Natural killer cell treated with Interleukin-12 subunit alpha and Interleukin-12 subunit beta and Interleukin-15 and Interleukin-18, amount 100 ng/mL, for 72 hours (primary cell): ENCODE results near the gene VOPP1. TPM values are rescaled to one million over a fixed set of nuclear protein-coding genes. Genes with fewer than 3 reads are reported as not detected.

Experiments used
- ATAC-seq, 2 donors: fragments of 150-1000 bp; cut with Tn5 transposase in 1 of 2; sonication (Bioruptor Pico), chemical (Tn5 transposase) in 1 of 2; 2 replicates each; pipeline ENCODE4 v1.10.0; 2021
- DNase-seq: peaks from one replicate; pipeline ENCODE4 v3.0.0; 2022; ENCODE audit warnings: low spot score
- H3K27ac Mint-ChIP-seq, 2 donors: 1 replicate in 1 of 2; 2 replicates in 1 of 2; pipeline ENCODE4 v1.8.0; 2022; ENCODE audit warnings: mixed read lengths in 2 of 2, mild to moderate bottlenecking in 1 of 2, moderate library complexity in 1 of 2
- H3K27me3 Mint-ChIP-seq, 2 donors: 1 replicate in 1 of 2; 2 replicates in 1 of 2; pipeline ENCODE4 v1.8.0; 2022; ENCODE audit warnings: mixed read lengths in 2 of 2
- H3K36me3 Mint-ChIP-seq: one replicate; pipeline ENCODE4 v1.8.0; 2022; ENCODE audit warnings: mixed read lengths
- H3K4me1 Mint-ChIP-seq, 2 donors: 1 replicate in 1 of 2; 2 replicates in 1 of 2; pipeline ENCODE4 v1.8.0; 2022; ENCODE audit warnings: low read depth in 2 of 2, mixed read lengths in 2 of 2, mild to moderate bottlenecking in 1 of 2
- H3K4me3 Mint-ChIP-seq: one replicate; pipeline ENCODE4 v1.8.0; 2022; ENCODE audit warnings: mixed read lengths
- H3K9me3 Mint-ChIP-seq: 2 replicates; pipeline ENCODE4 v1.8.0; 2022; ENCODE audit warnings: mixed read lengths
- total RNA-seq, 2 donors: library from RNA; stranded (reverse); gene quantifications; one replicate each; pipeline ENCODE4 v1.2.3, GENCODE V29; 2022

VOPP1 gene
- total RNA-seq, 2 donors from 2014 or later = 204 to 244 TPM

DNA sequence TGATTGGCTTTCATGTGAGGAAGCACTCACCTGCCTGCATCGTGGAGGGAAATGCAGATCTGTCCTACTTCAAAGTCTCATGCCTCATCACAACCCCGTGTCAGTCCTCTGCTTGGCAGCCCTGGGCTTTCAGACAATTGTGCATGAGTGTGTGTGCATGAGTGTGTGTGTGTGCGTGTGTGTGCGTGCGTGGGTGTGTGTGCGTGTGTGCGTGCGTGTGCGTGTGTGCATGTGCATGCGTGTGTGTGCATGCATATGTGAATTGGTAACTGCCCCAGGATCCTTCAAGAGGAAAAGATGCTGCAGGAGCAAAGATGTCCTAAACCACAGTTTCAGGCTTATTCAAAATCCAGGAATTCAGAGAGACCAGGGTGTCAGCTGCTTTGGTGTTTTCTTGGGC, 135.8 kb downstream of the VOPP1 start:
- H3K27ac Mint-ChIP-seq = peak overlapping the region in 1 of 2 donors; percentile 39
- H3K4me3 Mint-ChIP-seq = no peak overlapping the region
- DNase-seq (no peak), ATAC-seq (no peak)
- H3K36me3 Mint-ChIP-seq = no peaks in the 10 kb centered on the region
- H3K27me3 Mint-ChIP-seq = no peaks in the 10 kb centered on the region
- peaks cover 15 to 22% of the 10 kb centered on the region in 2 donors for H3K4me1 Mint-ChIP-seq
- no peaks in the 10 kb centered on the region for H3K9me3 Mint-ChIP-seq

DNA sequence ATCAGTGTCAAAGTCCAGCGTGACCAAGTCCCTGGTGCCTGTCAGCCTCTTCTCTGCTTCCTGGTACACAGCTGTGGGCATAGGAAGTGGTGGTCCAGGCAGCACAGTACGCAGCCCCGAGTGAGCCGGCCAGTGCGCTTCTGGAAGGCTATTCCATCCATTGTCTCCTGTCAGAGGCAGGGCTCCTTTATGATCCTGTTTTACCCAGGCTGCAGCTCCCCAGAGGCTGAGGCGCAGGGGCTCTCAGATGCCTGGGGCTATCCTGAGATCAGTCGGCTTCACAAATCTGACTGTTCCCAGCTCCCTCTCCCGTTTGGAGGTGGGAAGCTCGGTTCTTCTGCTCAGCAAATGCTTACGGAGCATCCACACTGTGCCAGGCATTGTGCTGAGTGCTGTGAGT, 136.8 kb downstream of the VOPP1 start:
- peak in 1 of 2 donors; percentile 8 for ATAC-seq

GRCh38 chr7:55432939-55433784, 139.1 kb downstream of the VOPP1 start:
- Mint-ChIP-seq H3K4me1 (peaks cover 12 to 15% of the 10 kb centered on the region in 2 donors), H3K4me3 (peak overlapping the region; percentile 61), H3K36me3 (no peaks in the 10 kb centered on the region), H3K9me3 (no peaks in the 10 kb centered on the region), H3K27me3 (no peaks in the 10 kb centered on the region), H3K27ac (peak overlapping the region; percentile 50 to 69)
- DNase-seq (no peak), ATAC-seq (peak in 1 of 2 donors; percentile 19)

More for the DNA sequence above, 136.8 kb downstream of the VOPP1 start:
- Mint-ChIP-seq H3K27me3 (no peaks in the 10 kb centered on the region), H3K9me3 (no peaks in the 10 kb centered on the region), H3K36me3 (no peaks in the 10 kb centered on the region), H3K4me1 (peaks cover 15 to 22% of the 10 kb centered on the region in 2 donors), H3K4me3 (no peak overlapping the region), H3K27ac (no peak overlapping the region)
- DNase-seq = no peak

- no peaks in the 10 kb centered on the region for H3K36me3 Mint-ChIP-seq
- H3K4me1 Mint-ChIP-seq = peaks cover 11 to 15% of the 10 kb centered on the region in 2 donors
Observed at GRCh38 chr7:55432506-55432905, 139.8 kb downstream of the VOPP1 start.

GRCh38 chr7:55431898-55432297, 140.4 kb downstream of the VOPP1 start:
- Mint-ChIP-seq H3K9me3 (no peaks in the 10 kb centered on the region), H3K27me3 (no peaks in the 10 kb centered on the region), H3K4me3 (no peak overlapping the region), H3K27ac (peak overlapping the region; percentile 50 to 69), H3K4me1 (peaks cover 14 to 21% of the 10 kb centered on the region in 2 donors), H3K36me3 (no peaks in the 10 kb centered on the region)
- ATAC-seq (no peak), DNase-seq (no peak)

More at GRCh38 chr7:55432506-55432905, 139.8 kb downstream of the VOPP1 start:
- H3K27ac Mint-ChIP-seq = peak overlapping the region; percentile 50 to 69
- ATAC-seq (peak; percentile 40 to 76), DNase-seq (no peak)
- H3K9me3 Mint-ChIP-seq = no peaks in the 10 kb centered on the region
- H3K4me3 Mint-ChIP-seq = peak overlapping the region; percentile 61
- no peaks in the 10 kb centered on the region for H3K27me3 Mint-ChIP-seq

- peak overlapping the region in 1 of 2 donors; percentile 15 for H3K27ac Mint-ChIP-seq
- H3K4me1 Mint-ChIP-seq = peaks cover 14 to 34% of the 10 kb centered on the region in 2 donors
- no peak overlapping the region for H3K4me3 Mint-ChIP-seq
- H3K36me3 Mint-ChIP-seq = peaks cover 8% of the 10 kb centered on the region
- ATAC-seq = no peak
- H3K9me3 Mint-ChIP-seq = no peaks in the 10 kb centered on the region
- H3K27me3 Mint-ChIP-seq = no peaks in the 10 kb centered on the region
- no peak for DNase-seq
Observed at GRCh38 chr7:55429835-55430499, 142.3 kb downstream of the VOPP1 start.

DNA sequence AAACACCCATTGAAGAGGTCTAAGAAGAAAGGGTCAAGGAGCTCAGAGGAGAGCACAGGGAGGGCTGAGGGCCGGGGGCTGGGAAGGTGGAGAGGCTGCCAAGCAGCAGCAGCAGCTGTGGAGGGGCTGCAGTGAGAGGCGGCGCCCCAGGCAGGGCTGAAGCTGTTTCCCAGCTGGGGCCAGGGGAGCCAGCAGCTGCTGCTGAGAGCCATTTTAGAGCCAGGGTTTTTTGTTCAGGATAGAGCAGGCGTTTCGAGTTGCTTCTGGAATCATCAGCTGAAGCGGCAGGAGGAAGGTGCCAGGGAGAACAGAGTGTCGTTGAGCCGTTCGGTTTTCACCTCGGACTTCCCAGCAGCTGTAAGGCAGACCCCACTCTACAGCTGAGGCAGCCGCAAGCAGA, 144.5 kb downstream of the VOPP1 start:
- ATAC-seq (no peak), DNase-seq (no peak)
- H3K4me3 Mint-ChIP-seq = no peak overlapping the region
- H3K4me1 Mint-ChIP-seq = peaks cover 11 to 25% of the 10 kb centered on the region in 2 donors
- no peaks in the 10 kb centered on the region for H3K9me3 Mint-ChIP-seq
- no peaks in the 10 kb centered on the region for H3K27me3 Mint-ChIP-seq
- peaks cover 8% of the 10 kb centered on the region for H3K36me3 Mint-ChIP-seq
- H3K27ac Mint-ChIP-seq = peak overlapping the region in 1 of 2 donors; percentile 42

GRCh38 chr7:55427342-55427741, 145.0 kb downstream of the VOPP1 start:
- Mint-ChIP-seq H3K36me3 (peaks cover 8% of the 10 kb centered on the region), H3K4me1 (peaks cover 6 to 21% of the 10 kb centered on the region in 2 donors), H3K27me3 (no peaks in the 10 kb centered on the region), H3K27ac (peak overlapping the region in 1 of 2 donors; percentile 42), H3K4me3 (no peak overlapping the region), H3K9me3 (no peaks in the 10 kb centered on the region)
- DNase-seq (no peak), ATAC-seq (no peak)

DNA sequence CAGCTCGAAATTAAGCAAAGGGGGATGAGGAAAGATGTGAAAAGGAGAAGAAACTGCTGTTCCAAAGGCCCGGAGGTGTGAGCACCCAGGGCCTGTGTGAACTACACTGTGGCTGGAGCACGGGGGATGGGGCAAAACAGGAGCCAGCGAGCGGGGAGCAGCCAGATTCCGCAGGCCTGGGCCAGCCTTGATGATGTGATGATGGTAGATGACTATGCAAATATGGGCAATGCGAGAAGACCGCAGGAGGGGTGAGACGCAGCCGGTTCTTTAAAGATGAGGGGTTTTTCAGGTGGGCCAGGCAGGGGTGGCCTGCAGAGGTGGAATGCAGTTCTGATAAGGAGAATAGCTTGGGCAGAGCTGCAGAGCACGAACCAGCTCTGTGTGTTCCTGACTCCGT, 145.6 kb downstream of the VOPP1 start:
- peaks cover 5 to 19% of the 10 kb centered on the region in 2 donors for H3K4me1 Mint-ChIP-seq
- H3K9me3 Mint-ChIP-seq = no peaks in the 10 kb centered on the region
- DNase-seq (no peak), ATAC-seq (no peak)
- H3K27ac Mint-ChIP-seq = no peak overlapping the region
- H3K4me3 Mint-ChIP-seq = no peak overlapping the region
- H3K27me3 Mint-ChIP-seq = no peaks in the 10 kb centered on the region
- H3K36me3 Mint-ChIP-seq = peaks cover 8% of the 10 kb centered on the region

- no peaks in the 10 kb centered on the region for H3K27me3 Mint-ChIP-seq
- peaks cover 8% of the 10 kb centered on the region for H3K36me3 Mint-ChIP-seq
- H3K9me3 Mint-ChIP-seq = no peaks in the 10 kb centered on the region
- ATAC-seq (no peak), DNase-seq (no peak)
- H3K4me1 Mint-ChIP-seq = peaks cover 5 to 19% of the 10 kb centered on the region in 2 donors
- H3K4me3 Mint-ChIP-seq = no peak overlapping the region
- H3K27ac Mint-ChIP-seq = no peak overlapping the region
Observed at GRCh38 chr7:55425141-55425752, 147.1 kb downstream of the VOPP1 start.

GRCh38 chr7:55423891-55424290, 148.4 kb downstream of the VOPP1 start:
- ATAC-seq (no peak), DNase-seq (no peak)
- Mint-ChIP-seq H3K4me3 (no peak overlapping the region), H3K4me1 (peaks cover 5 to 19% of the 10 kb centered on the region in 2 donors), H3K27me3 (no peaks in the 10 kb centered on the region), H3K36me3 (peaks cover 8% of the 10 kb centered on the region), H3K9me3 (no peaks in the 10 kb centered on the region), H3K27ac (peak overlapping the region in 1 of 2 donors; percentile 20)

DNA sequence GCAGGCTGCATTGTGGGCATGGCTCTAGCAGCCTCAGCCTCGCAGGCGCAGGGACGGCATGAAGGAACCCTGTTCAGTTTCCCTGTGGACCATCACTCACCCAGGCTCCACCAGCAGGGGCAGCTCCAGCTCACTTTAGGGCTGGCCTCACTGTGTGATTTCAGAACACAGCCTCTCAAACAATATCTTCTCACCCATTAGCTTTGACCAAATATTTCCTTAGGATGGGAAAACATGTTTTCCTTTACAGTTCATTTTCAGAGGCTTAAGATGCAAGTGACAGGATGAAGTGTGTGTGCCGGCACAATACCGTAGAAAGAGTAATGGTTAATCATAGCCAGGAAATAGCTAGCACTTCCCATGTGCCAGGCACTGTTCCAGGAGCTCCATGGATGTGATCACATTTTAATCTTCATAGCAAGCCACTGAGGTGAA, 149.0 kb downstream of the VOPP1 start:
- H3K9me3 Mint-ChIP-seq = no peaks in the 10 kb centered on the region
- no peak for DNase-seq
- no peak for ATAC-seq
- no peaks in the 10 kb centered on the region for H3K27me3 Mint-ChIP-seq
- peaks cover 5 to 19% of the 10 kb centered on the region in 2 donors for H3K4me1 Mint-ChIP-seq
- no peak overlapping the region for H3K27ac Mint-ChIP-seq
- peaks cover 8% of the 10 kb centered on the region for H3K36me3 Mint-ChIP-seq
- H3K4me3 Mint-ChIP-seq = no peak overlapping the region
